GM12892 (cell line): ENCODE measurements around the gene PPP2R5E.

Experiments
- POLR2A ChIP-seq: IDR thresholded peaks from 2 replicates; pipeline ENCODE4 v1.6.1; 2011; ENCODE audit warnings: low read depth, low read length, control low read depth
- POLR2AphosphoS5 ChIP-seq: IDR thresholded peaks from 2 replicates; pipeline ENCODE4 v1.6.1; 2011; ENCODE audit warnings: low read depth, low read length, control low read depth
- TAF1 ChIP-seq: IDR thresholded peaks from 2 replicates; pipeline ENCODE4 v1.6.1; 2011; ENCODE audit warnings: low read depth, mild to moderate bottlenecking, control low read depth, low read length, borderline replicate concordance

GRCh38 chr14:63543826-63544406, 739 bp upstream of the PPP2R5E start:
- no peak for TF ChIP-seq POLR2A
- no peak for TF ChIP-seq POLR2AphosphoS5
- TF ChIP-seq TAF1 = no peak
